Measurements from ENCODE around the gene MRPL43. TPM values are rescaled to one million over a fixed set of nuclear protein-coding genes. Genes with fewer than 3 reads are reported as not detected.

Gene MRPL43
- total and polyA plus RNA-seq, 2 donors (not counting 3 experiments of a cell fraction or from before 2014, with no cell fraction given): 75.0 to 144 TPM

DNA sequence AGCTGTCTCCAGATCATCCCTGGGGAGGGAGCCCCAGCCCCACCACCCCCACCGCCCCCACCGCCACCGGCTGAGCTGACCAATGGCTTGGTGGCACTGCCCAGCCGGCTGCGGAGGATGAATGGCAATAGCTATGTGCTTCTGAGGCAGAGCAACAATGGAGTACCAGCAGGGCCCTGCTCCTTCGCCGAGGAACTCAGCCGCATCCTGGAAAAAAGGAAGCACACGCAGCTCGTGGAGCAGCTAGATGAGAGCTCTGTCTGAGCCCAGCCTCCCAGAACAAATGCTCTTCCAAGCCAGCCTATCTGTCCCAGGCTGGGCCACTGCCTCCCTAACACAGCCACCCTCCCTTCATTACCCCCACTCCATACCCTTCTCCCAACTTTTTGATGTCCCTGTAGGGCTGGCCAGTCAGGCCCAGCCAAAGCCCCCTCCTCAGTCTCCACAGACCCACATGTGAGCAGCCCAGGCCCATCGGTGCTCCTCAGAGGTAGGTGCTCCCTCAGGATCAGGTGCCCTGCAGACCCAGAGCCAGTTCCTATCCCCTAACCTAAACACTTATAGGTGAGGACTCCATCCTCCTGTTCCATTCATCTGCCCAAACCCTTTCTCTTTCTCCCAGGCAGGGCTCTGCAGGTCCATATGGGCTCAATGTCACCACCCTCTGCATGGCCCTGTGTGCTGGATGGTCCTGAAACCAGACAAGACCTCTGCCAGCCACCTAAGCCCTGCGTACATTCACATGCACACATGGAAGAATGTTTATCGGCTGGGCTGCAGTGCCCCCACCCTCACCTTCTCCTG is 3.2 kb downstream of the MRPL43 start:
- intact Hi-C loops (cut with micrococcal nuclease) (no loop called here), dilution Hi-C loops (cut with MboI; ENCODE audit: extremely low pct_ligation_motif_present, low sequenced_read_pairs) (no loop called here)
- no TSS peak for BruUV-seq (replicated peaks)
- Histone ChIP-seq H3K79me2 (ENCODE audit: control insufficient read depth, insufficient read depth, low read length) (peaks cover 17% of the 10 kb centered on the region), H3K9ac (replicated peaks; ENCODE audit: extremely low read depth, insufficient read depth, low read length) (no peak overlapping the region), H3K9me3 (replicated peaks; ENCODE audit: control insufficient read depth, insufficient read depth, low read length) (no peaks in the 10 kb centered on the region), H3K27me3 (ENCODE audit: control insufficient read depth in 2 of 2, insufficient read depth in 2 of 2, low read length in 2 of 2) (no peaks in the 10 kb centered on the region), H3K4me1 (ENCODE audit: control insufficient read depth, extremely low read depth, insufficient read depth, low read length) (peaks cover 12% of the 10 kb centered on the region), H3K27ac (ENCODE audit: insufficient read depth, low read depth, low read length) (no peak overlapping the region), H4K20me1 (replicated peaks; ENCODE audit: control insufficient read depth, extremely low read depth, insufficient read depth, low read length) (no peaks in the 10 kb centered on the region), H3K36me3 (ENCODE audit: control insufficient read depth in 2 of 2, extremely low read depth in 1 of 2, insufficient read depth in 2 of 2, low read length in 2 of 2) (peaks cover 0 to 13% of the 10 kb centered on the region in 2 experiments), H3K9me1 (replicated peaks; ENCODE audit: control insufficient read depth, extremely low read depth, insufficient read depth, low read length) (no peaks in the 10 kb centered on the region), H3K4me3 (replicated peaks in 1 of 3; ENCODE audit: insufficient read depth in 1 of 3, low read depth in 1 of 3, low read length in 3 of 3) (no peak overlapping the region), H2AFZ (ENCODE audit: low read depth, low read length) (no peak overlapping the region), H3K4me2 (ENCODE audit: insufficient read depth, low read length) (no peak overlapping the region)
- no peak for FAIRE-seq
- TF ChIP-seq POLR2A (IDR thresholded peaks at IDR 0.05; ENCODE audit: low read depth, low read length) (no peak), JUN (IDR thresholded peaks at IDR 0.05; ENCODE audit: borderline replicate concordance, insufficient read depth, insufficient read length, low read depth) (no peak), FOS (IDR thresholded peaks at IDR 0.05; ENCODE audit: borderline replicate concordance, insufficient read depth, low read length) (no peak)
- TF ChIP-seq, protein P1, sequence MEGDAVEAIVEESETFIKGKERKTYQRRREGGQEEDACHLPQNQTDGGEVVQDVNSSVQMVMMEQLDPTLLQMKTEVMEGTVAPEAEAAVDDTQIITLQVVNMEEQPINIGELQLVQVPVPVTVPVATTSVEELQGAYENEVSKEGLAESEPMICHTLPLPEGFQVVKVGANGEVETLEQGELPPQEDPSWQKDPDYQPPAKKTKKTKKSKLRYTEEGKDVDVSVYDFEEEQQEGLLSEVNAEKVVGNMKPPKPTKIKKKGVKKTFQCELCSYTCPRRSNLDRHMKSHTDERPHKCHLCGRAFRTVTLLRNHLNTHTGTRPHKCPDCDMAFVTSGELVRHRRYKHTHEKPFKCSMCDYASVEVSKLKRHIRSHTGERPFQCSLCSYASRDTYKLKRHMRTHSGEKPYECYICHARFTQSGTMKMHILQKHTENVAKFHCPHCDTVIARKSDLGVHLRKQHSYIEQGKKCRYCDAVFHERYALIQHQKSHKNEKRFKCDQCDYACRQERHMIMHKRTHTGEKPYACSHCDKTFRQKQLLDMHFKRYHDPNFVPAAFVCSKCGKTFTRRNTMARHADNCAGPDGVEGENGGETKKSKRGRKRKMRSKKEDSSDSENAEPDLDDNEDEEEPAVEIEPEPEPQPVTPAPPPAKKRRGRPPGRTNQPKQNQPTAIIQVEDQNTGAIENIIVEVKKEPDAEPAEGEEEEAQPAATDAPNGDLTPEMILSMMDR (IDR thresholded peaks at IDR 0.05; ENCODE audit: extremely low read depth in 1 of 2, insufficient read depth in 1 of 2, low read depth in 1 of 2, low read length in 2 of 2): no peak
- POLR2A ChIA-PET: interaction anchor here (0.6 kb wide), 1 partner anchor 57 kb away, joined by 9 read pairs; no protein-coding TSS in a partner anchor
- no peak for DNase-seq (ENCODE audit: low read depth, low spot score)
- CTCF ChIA-PET: interaction anchor here (0.6 to 1.4 kb wide), 4 partner anchors 14 to 46 kb away, joined by 3 read pairs; partner anchors contain the start of genes PDZD7 and SEMA4G
